RWPE1 (cell line): ENCODE results near the gene TMEM88.
A peak's percentile ranks its signal among the peaks of the same experiment; 100 is the strongest.

Experiments used
- CTCF ChIA-PET: fragments of 350-600 bp; sonication (Branson Sonifier 250); formaldehyde crosslinking; extraction: SDS; loops from one replicate; lab custom pipeline; 2021; lab: Yijun Ruan, JAX
- POLR2A ChIA-PET: fragments of 400-600 bp; formaldehyde crosslinking; extraction: SDS; loops from one replicate; lab custom pipeline; 2020; ENCODE audit warnings: antibody characterized with exemption; ENCODE audit not compliant: low non-redundant PET; lab: Yijun Ruan, JAX
- DNase-seq: peaks from one replicate; pipeline ENCODE4 v3.0.0; 2012; ENCODE audit warnings: low spot score
- H3K27ac ChIP-seq: fragments of 450-650 bp; 2 replicates; pipeline ENCODE4 v1.5.1; 2017
- TF ChIP-seq, protein P1 (sequence below): fragments of 450-650 bp; conservative IDR thresholded peaks from 2 replicates; pipeline ENCODE4 v1.5.1; 2017; ENCODE audit warnings: low read depth, mild to moderate bottlenecking

Gene TMEM88

DNA sequence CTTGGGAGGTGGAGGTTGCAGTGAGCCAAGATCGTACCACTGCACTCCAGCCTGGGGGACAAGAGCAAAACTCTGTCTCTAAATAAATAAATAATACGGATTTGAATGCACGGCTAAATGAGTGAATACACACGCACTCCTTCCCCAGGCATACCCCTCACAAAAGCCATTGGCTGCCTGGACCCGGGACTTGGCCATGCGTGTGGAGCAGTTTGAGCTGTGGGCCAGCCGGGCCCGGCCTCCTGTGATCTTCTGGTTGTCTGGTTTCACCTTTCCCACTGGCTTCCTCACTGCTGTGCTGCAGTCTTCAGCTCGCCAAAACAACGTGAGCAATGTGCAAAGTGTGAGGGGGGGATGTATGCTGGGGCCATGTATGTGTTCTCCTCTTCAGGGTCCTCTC lies 22.4 kb upstream of the TMEM88 start:
- DNase-seq = no peak
- ChIA-PET CTCF (interaction anchor here (0.6 to 2.0 kb wide), 4 partner anchors 9 to 213 kb away, joined by 3 to 10 read pairs (median 3); no protein-coding TSS in a partner anchor), POLR2A (no interaction called here)
- TF ChIP-seq, protein P1, sequence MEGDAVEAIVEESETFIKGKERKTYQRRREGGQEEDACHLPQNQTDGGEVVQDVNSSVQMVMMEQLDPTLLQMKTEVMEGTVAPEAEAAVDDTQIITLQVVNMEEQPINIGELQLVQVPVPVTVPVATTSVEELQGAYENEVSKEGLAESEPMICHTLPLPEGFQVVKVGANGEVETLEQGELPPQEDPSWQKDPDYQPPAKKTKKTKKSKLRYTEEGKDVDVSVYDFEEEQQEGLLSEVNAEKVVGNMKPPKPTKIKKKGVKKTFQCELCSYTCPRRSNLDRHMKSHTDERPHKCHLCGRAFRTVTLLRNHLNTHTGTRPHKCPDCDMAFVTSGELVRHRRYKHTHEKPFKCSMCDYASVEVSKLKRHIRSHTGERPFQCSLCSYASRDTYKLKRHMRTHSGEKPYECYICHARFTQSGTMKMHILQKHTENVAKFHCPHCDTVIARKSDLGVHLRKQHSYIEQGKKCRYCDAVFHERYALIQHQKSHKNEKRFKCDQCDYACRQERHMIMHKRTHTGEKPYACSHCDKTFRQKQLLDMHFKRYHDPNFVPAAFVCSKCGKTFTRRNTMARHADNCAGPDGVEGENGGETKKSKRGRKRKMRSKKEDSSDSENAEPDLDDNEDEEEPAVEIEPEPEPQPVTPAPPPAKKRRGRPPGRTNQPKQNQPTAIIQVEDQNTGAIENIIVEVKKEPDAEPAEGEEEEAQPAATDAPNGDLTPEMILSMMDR = no peak
- H3K27ac ChIP-seq = no peak overlapping the region

DNA sequence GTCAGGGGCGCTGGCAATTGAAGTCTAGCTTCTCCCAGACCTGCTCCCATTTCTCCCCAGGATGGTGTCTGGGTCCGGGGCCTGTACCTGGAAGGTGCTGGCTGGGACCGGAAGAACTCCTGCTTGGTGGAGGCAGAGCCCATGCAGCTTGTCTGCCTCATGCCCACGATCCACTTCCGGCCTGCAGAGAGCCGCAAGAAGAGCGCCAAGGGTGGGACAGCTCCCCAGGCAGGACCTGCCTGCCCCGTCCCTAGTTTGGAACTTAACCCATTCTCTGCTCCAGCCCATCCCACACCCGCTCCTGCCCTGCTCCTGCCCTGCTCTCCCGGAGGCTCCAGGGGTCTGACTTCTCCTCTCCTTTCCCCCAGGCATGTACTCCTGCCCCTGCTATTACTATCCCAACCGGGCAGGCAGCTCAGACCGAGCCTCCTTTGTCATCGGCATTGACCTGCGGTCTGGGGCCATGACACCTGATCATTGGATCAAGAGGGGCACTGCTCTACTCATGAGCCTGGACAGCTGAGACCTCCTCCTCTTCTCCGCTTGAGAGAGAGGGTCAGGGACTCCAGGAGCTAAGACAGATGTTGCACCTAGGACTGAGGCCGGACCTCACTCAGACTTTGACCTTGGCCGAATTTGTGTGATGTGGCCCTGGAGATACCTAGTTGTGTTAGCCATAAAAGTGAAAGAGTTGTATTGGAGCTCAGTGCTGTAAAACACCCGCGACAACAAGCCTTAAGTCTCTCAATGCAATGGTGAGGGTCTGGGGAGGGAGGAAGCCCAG lies 21.7 kb upstream of the TMEM88 start:
- peak overlapping the region; percentile 99 for H3K27ac ChIP-seq
- no peak for DNase-seq
- ChIA-PET CTCF (interaction anchor here (0.5 to 2.0 kb wide), 9 partner anchors 10 to 212 kb away, joined by 3 to 10 read pairs (median 3); no protein-coding TSS in a partner anchor), POLR2A (no interaction called here)
- TF ChIP-seq, protein P1 = no peak

DNA sequence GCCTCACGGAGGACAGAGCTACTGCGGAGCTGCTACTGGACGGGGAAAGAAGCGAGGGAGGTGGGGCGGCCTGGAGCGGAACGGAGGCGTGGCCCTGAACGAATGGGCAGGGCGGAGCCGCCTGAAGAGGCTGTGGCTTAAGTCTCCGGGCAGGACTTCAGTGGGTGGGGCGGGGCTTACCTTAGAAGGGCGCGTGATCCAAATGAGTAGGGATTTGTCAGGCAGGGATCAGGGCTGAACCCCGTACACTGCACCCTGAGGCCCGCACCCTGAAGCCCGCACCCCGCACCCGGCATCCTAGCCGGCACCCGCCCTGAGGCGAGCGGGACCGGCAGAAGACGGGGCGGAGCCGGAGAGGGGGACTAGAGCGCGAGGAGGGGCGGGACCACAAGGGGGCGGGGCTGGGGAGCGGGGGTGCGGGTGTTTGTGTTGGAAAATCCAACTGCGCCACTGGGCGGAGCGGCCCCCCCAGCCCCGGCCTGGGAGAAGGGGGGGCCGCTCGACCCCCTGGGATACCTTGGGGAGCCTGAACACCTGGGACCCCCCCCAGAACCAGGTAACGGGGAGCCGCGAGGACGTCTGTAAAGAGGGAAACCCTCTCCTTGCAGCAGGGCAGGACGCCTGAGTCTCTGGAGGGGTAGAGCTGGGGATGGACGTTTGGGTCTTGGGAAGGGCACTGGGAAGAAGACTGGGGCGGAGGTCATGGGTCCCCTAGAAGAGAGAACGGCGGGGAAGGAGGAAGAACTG lies 20.9 kb upstream of the TMEM88 start, which contains the start of gene KDM6B:
Gene KDM6B (plus strand): TSS at position 423 of the 747 bp plus-strand sequence. CDS start 11,338 bp downstream, outside the sequence.
- ChIA-PET CTCF (interaction anchor here (0.6 to 2.0 kb wide), 10 partner anchors 9 to 229 kb away, joined by 3 to 10 read pairs (median 4); no protein-coding TSS in a partner anchor), POLR2A (interaction anchor here (1.3 to 2.2 kb wide), 2 partner anchors 11 to 147 kb away, joined by 4 to 6 read pairs; partner anchors contain the start of gene TP53)
- TF ChIP-seq, protein P1 = no peak
- peak within 1 kb of the TSS; percentile 99 for H3K27ac ChIP-seq
- peak; percentile 86 for DNase-seq

DNA sequence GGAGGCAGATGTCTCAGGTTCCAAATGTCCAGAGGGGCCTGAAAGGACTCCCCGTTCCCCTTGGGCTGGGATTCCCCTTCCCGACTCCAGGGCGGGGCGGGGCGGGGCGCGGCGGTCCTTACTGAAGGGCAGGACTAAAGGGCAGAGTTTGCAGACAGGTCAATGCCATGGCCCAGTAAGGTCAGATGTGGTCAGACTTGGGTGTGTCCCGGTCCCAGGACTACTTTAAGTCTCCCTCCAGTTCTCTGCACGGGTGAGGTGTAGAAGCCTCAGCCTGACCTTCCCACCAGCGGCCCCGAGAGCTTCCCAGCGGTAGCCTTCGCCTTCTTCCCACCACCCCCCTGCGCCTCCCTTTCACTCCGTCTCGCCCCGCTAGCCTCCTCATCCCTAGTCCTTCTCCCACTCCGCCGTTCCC lies 20.3 kb upstream of the TMEM88 start:
- TF ChIP-seq, protein P1 = no peak
- H3K27ac ChIP-seq = peak overlapping the region; percentile 99
- POLR2A ChIA-PET = interaction anchor here (0.9 to 2.2 kb wide), 3 partner anchors 10 to 148 kb away, joined by 3 to 6 read pairs (median 4); partner anchors contain the start of gene TP53
- DNase-seq = no peak
- CTCF ChIA-PET = interaction anchor here (0.6 to 2.0 kb wide), 12 partner anchors 9 to 282 kb away, joined by 3 to 10 read pairs (median 4); partner anchors contain the start of genes CYB5D1 and NAA38

DNA sequence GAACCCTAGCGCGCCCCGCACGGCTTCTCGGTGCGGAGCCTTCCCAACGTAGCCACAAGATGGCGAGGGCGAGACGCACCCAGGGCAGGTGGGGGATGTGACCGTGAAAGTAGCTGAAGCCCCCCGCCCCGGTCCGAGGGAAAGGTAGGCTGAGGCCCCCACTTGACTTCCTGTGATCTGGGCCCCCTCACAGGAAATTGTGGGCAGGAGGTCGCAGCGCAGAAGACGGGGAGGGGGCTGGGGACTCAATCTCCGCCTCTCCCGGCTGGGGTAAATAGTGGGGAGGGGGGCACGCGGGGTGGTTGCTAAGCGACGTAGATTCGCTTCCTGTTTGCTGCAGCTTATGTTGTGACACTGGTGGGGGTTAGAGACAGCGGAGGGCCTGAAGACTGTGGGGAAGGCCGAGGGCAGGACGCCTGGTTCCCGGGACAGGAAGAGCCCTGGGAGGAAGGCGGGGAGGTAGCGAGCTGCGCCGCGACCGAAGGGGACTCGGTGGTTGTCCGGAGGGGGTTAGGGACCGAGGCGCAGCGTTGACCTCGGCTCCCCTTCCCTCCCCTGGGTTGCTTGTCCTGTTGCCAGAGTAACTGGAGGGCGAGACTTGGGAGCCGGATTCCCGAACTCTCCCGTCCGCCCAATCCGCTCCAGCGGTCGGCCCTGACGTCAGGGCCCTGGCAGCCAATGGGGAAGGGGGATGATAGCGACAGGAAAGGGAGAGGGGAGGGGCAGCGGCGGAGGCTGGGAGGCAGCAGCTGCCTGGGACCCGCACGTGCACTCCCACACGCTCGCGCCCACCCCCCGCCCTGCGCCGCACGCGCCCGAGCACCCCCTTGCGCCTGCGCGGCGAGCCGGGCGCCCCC lies 19.7 kb upstream of the TMEM88 start:
- ChIA-PET CTCF (interaction anchor here (0.5 to 1.3 kb wide), 14 partner anchors 10 to 281 kb away, joined by 3 to 10 read pairs (median 4); partner anchors contain the start of genes CYB5D1 and NAA38), POLR2A (interaction anchor here (0.5 to 2.2 kb wide), 6 partner anchors 9 to 413 kb away, joined by 3 to 6 read pairs (median 4); partner anchors contain the start of genes CTC1 and TP53)
- TF ChIP-seq, protein P1 = peak; percentile 82
- H3K27ac ChIP-seq = peak overlapping the region; percentile 99
- peak; percentile 96 for DNase-seq
